ENCODE data around the gene MAML1. TPM values are rescaled to one million over a fixed set of nuclear protein-coding genes. Genes with fewer than 3 reads are reported as not detected.
"Not testable (repeated sequence)": the region's sequence is repeated elsewhere in the genome, so short reads cannot be mapped to it uniquely, and the experiment has no call there.

MAML1 gene
- polyA plus RNA-seq (2013) = 16.6 TPM

GRCh38 chr5:179732412-179732917 lies at the start of gene MAML1:
MAML1 (plus strand) TSS chr5:179732822; CDS start chr5:179733113, 291 bp downstream.
- ChIA-PET POLR2A (interaction anchor here (0.7 to 2.5 kb wide), 8 partner anchors 8 to 103 kb away, joined by 3 to 8 read pairs (median 4); partner anchors contain the start of gene LTC4S), CTCF (interaction anchor here (1.1 to 1.8 kb wide), 4 partner anchors 23 to 70 kb away, joined by 3 to 5 read pairs (median 4); no protein-coding TSS in a partner anchor)
- H3K36me3 ChIP-seq (ENCODE audit: control insufficient read depth in 4 of 4, insufficient read depth in 4 of 4, low read length in 3 of 4) = peaks cover 10 to 44% (median 27%) of the 10 kb centered on the region in 4 experiments
- H3K4me1 ChIP-seq (ENCODE audit: control extremely low read depth in 1 of 4, control insufficient read depth in 4 of 4, insufficient read depth in 4 of 4, low read length in 3 of 4) = peaks cover 14 to 26% (median 20%) of the 10 kb centered on the region in 4 experiments
- peak within 1 kb of the TSS; percentile 78 to 97 (median 94) for H3K4me3 ChIP-seq (ENCODE audit: control insufficient read depth in 1 of 7, extremely low read depth in 1 of 7, insufficient read depth in 4 of 7, low read depth in 2 of 7, low read length in 6 of 7)
- H3K9me3 ChIP-seq (ENCODE audit: control extremely low read depth in 1 of 5, control insufficient read depth in 4 of 5, insufficient read depth in 2 of 5, low read depth in 1 of 5, low read length in 4 of 5) = no peaks in the 10 kb centered on the region
- peak; percentile 100 for DNase-seq
- peak within 1 kb of the TSS; percentile 82 to 93 for H3K27ac ChIP-seq (ENCODE audit: insufficient read depth in 1 of 2, low read depth in 1 of 2, low read length in 2 of 2, poor library complexity in 1 of 2, severe bottlenecking in 2 of 2)
- no peaks in the 10 kb centered on the region for H3K27me3 ChIP-seq (replicated peaks in 2 of 5; ENCODE audit: control insufficient read depth in 4 of 5, insufficient read depth in 5 of 5, low read length in 4 of 5)
- under 1% methylated on average over 41 of the region's 41 CpGs for WGBS (ENCODE audit: insufficient coverage)

GRCh38 chr5:179689212-179689611 lies 43.4 kb upstream of the MAML1 start:
- POLR2A ChIA-PET; H3K4me3 ChIP-seq (ENCODE audit: control insufficient read depth in 1 of 7, extremely low read depth in 1 of 7, insufficient read depth in 4 of 7, low read depth in 2 of 7, low read length in 6 of 7); H3K4me1 ChIP-seq (ENCODE audit: control extremely low read depth in 1 of 4, control insufficient read depth in 4 of 4, insufficient read depth in 4 of 4, low read length in 3 of 4); H3K27ac ChIP-seq (ENCODE audit: insufficient read depth in 1 of 2, low read depth in 1 of 2, low read length in 2 of 2, poor library complexity in 1 of 2, severe bottlenecking in 2 of 2); H3K27me3 ChIP-seq (replicated peaks in 2 of 5; ENCODE audit: control insufficient read depth in 4 of 5, insufficient read depth in 5 of 5, low read length in 4 of 5); H3K9me3 ChIP-seq (ENCODE audit: control extremely low read depth in 1 of 5, control insufficient read depth in 4 of 5, insufficient read depth in 2 of 5, low read depth in 1 of 5, low read length in 4 of 5); H3K36me3 ChIP-seq (ENCODE audit: control insufficient read depth in 4 of 4, insufficient read depth in 4 of 4, low read length in 3 of 4): not testable (repeated sequence)
- peak in 1 of 3 donors; percentile 16 for DNase-seq
- 76% methylated on average over 3 of the region's 9 CpGs for WGBS (ENCODE audit: insufficient coverage)
- CTCF ChIA-PET = interaction anchor here (0.9 to 1.0 kb wide), 2 partner anchors 9 to 21 kb away, joined by 3 read pairs; partner anchors contain the start of gene CBY3

- Histone ChIP-seq H3K36me3 (ENCODE audit: control insufficient read depth in 4 of 4, insufficient read depth in 4 of 4, low read length in 3 of 4) (no peaks in the 10 kb centered on the region), H3K9me3 (ENCODE audit: control extremely low read depth in 1 of 5, control insufficient read depth in 4 of 5, insufficient read depth in 2 of 5, low read depth in 1 of 5, low read length in 4 of 5) (no peaks in the 10 kb centered on the region), H3K27me3 (replicated peaks in 2 of 5; ENCODE audit: control insufficient read depth in 4 of 5, insufficient read depth in 5 of 5, low read length in 4 of 5) (no peaks in the 10 kb centered on the region), H3K4me3 (ENCODE audit: control insufficient read depth in 1 of 7, extremely low read depth in 1 of 7, insufficient read depth in 4 of 7, low read depth in 2 of 7, low read length in 6 of 7) (no peak overlapping the region), H3K27ac (ENCODE audit: insufficient read depth in 1 of 2, low read depth in 1 of 2, low read length in 2 of 2, poor library complexity in 1 of 2, severe bottlenecking in 2 of 2) (no peak overlapping the region), H3K4me1 (ENCODE audit: control extremely low read depth in 1 of 4, control insufficient read depth in 4 of 4, insufficient read depth in 4 of 4, low read length in 3 of 4) (peaks cover 3 to 24% (median 19%) of the 10 kb centered on the region in 4 experiments)
- no peak for DNase-seq
- POLR2A ChIA-PET = no interaction called here
- CTCF ChIA-PET = interaction anchor here (1.5 to 2.5 kb wide), 3 partner anchors 13 to 17 kb away, joined by 3 to 8 read pairs (median 8); partner anchors contain the start of gene CBY3
- 91% methylated on average over 4 of the region's 6 CpGs for WGBS (ENCODE audit: insufficient coverage)
Observed at GRCh38 chr5:179694561-179694960, 38.1 kb upstream of the MAML1 start.

- Histone ChIP-seq H3K9me3 (ENCODE audit: control extremely low read depth in 1 of 5, control insufficient read depth in 4 of 5, insufficient read depth in 2 of 5, low read depth in 1 of 5, low read length in 4 of 5) (no peaks in the 10 kb centered on the region), H3K4me1 (ENCODE audit: control extremely low read depth in 1 of 4, control insufficient read depth in 4 of 4, insufficient read depth in 4 of 4, low read length in 3 of 4) (peaks cover 7 to 37% (median 30%) of the 10 kb centered on the region in 4 experiments), H3K27ac (ENCODE audit: insufficient read depth in 1 of 2, low read depth in 1 of 2, low read length in 2 of 2, poor library complexity in 1 of 2, severe bottlenecking in 2 of 2) (peak overlapping the region in 1 of 2 experiments; percentile 100), H3K36me3 (ENCODE audit: control insufficient read depth in 4 of 4, insufficient read depth in 4 of 4, low read length in 3 of 4) (peaks cover 0 to 5% (median 0%) of the 10 kb centered on the region in 4 experiments), H3K4me3 (ENCODE audit: control insufficient read depth in 1 of 7, extremely low read depth in 1 of 7, insufficient read depth in 4 of 7, low read depth in 2 of 7, low read length in 6 of 7) (no peak overlapping the region), H3K27me3 (replicated peaks in 2 of 5; ENCODE audit: control insufficient read depth in 4 of 5, insufficient read depth in 5 of 5, low read length in 4 of 5) (no peaks in the 10 kb centered on the region)
- DNase-seq = peak; percentile 14 to 71 (median 61)
- ChIA-PET CTCF (interaction anchor here (1.0 to 2.5 kb wide), 8 partner anchors 9 to 73 kb away, joined by 3 to 11 read pairs (median 4); partner anchors contain the start of genes CBY3 and HNRNPH1), POLR2A (interaction anchor here (1.5 to 1.9 kb wide), 3 partner anchors 18 to 73 kb away, joined by 3 to 9 read pairs (median 8); partner anchors contain the start of gene HNRNPH1)
- 67% methylated on average over 1 of the region's 3 CpGs for WGBS (ENCODE audit: insufficient coverage)
Observed at GRCh38 chr5:179696603-179697002, 36.0 kb upstream of the MAML1 start.

- Histone ChIP-seq H3K27ac (ENCODE audit: insufficient read depth in 1 of 2, low read depth in 1 of 2, low read length in 2 of 2, poor library complexity in 1 of 2, severe bottlenecking in 2 of 2) (peak overlapping the region in 1 of 2 experiments; percentile 100), H3K4me3 (ENCODE audit: control insufficient read depth in 1 of 7, extremely low read depth in 1 of 7, insufficient read depth in 4 of 7, low read depth in 2 of 7, low read length in 6 of 7) (peak overlapping the region in 2 of 7 experiments; percentile 4 to 83), H3K27me3 (replicated peaks in 2 of 5; ENCODE audit: control insufficient read depth in 4 of 5, insufficient read depth in 5 of 5, low read length in 4 of 5) (no peaks in the 10 kb centered on the region), H3K4me1 (ENCODE audit: control extremely low read depth in 1 of 4, control insufficient read depth in 4 of 4, insufficient read depth in 4 of 4, low read length in 3 of 4) (peaks cover 7 to 41% (median 32%) of the 10 kb centered on the region in 4 experiments), H3K9me3 (ENCODE audit: control extremely low read depth in 1 of 5, control insufficient read depth in 4 of 5, insufficient read depth in 2 of 5, low read depth in 1 of 5, low read length in 4 of 5) (no peaks in the 10 kb centered on the region), H3K36me3 (ENCODE audit: control insufficient read depth in 4 of 4, insufficient read depth in 4 of 4, low read length in 3 of 4) (peaks cover 0 to 7% (median 0%) of the 10 kb centered on the region in 4 experiments)
- DNase-seq = no peak
- ChIA-PET CTCF (interaction anchor here (1.0 to 2.5 kb wide), 8 partner anchors 10 to 74 kb away, joined by 3 to 11 read pairs (median 4); partner anchors contain the start of genes CBY3 and HNRNPH1), POLR2A (interaction anchor here (0.6 to 1.9 kb wide), 5 partner anchors 18 to 1544 kb away, joined by 3 to 9 read pairs (median 3); partner anchors contain the start of gene HNRNPH1)
- whole genome bisulfite sequencing (ENCODE audit: insufficient coverage) = 100% methylated on average over 1 of the region's 2 CpGs
Observed at GRCh38 chr5:179697108-179697507, 35.5 kb upstream of the MAML1 start.

GRCh38 chr5:179697543-179697942 lies 35.1 kb upstream of the MAML1 start:
- H3K36me3 ChIP-seq (ENCODE audit: control insufficient read depth in 4 of 4, insufficient read depth in 4 of 4, low read length in 3 of 4); H3K9me3 ChIP-seq (ENCODE audit: control extremely low read depth in 1 of 5, control insufficient read depth in 4 of 5, insufficient read depth in 2 of 5, low read depth in 1 of 5, low read length in 4 of 5); H3K27me3 ChIP-seq (replicated peaks in 2 of 5; ENCODE audit: control insufficient read depth in 4 of 5, insufficient read depth in 5 of 5, low read length in 4 of 5); DNase-seq: not testable (repeated sequence)
- Histone ChIP-seq H3K4me3 (ENCODE audit: control insufficient read depth in 1 of 7, extremely low read depth in 1 of 7, insufficient read depth in 4 of 7, low read depth in 2 of 7, low read length in 6 of 7) (peak overlapping the region in 6 of 7 experiments; percentile 66 to 86 (median 84)), H3K27ac (ENCODE audit: insufficient read depth in 1 of 2, low read depth in 1 of 2, low read length in 2 of 2, poor library complexity in 1 of 2, severe bottlenecking in 2 of 2) (peak overlapping the region; percentile 99 to 100), H3K4me1 (ENCODE audit: control extremely low read depth in 1 of 4, control insufficient read depth in 4 of 4, insufficient read depth in 4 of 4, low read length in 3 of 4) (peaks cover 7 to 43% (median 32%) of the 10 kb centered on the region in 4 experiments)
- POLR2A ChIA-PET = interaction anchor here (0.6 to 1.9 kb wide), 5 partner anchors 19 to 1544 kb away, joined by 3 to 9 read pairs (median 3); partner anchors contain the start of gene HNRNPH1
- 98% methylated on average over 9 of the region's 15 CpGs for WGBS (ENCODE audit: insufficient coverage)
- CTCF ChIA-PET = interaction anchor here (1.2 to 2.5 kb wide), 7 partner anchors 10 to 74 kb away, joined by 3 to 11 read pairs (median 5); partner anchors contain the start of genes CBY3 and HNRNPH1
